Tibial nerve (tissue), 4 donors: Measurements from ENCODE around the gene KCNMA1. TPM values are rescaled to one million over a fixed set of nuclear protein-coding genes. Genes with fewer than 3 reads are reported as not detected.

Source experiments
- DNase-seq, 2 donors: peaks; one replicate each; pipeline ENCODE4 v3.0.0-alpha.2; 2019; ENCODE audit warnings: low spot score in 2 of 2
- H3K27ac ChIP-seq, 4 donors: fragments of 200-600 bp; sonication (generic) in 3 of 4; one replicate each; pipeline ENCODE4 v1.5.1; 2017 to 2019; ENCODE audit warnings: mild to moderate bottlenecking in 1 of 4
- H3K27me3 ChIP-seq, 2 donors: fragments of 200-600 bp; sonication (generic) in 1 of 2; one replicate each; pipeline versions ENCODE4 v1.5.1 to v1.6.0; 2017 to 2019
- H3K36me3 ChIP-seq, 3 donors: fragments of 200-600 bp; sonication (generic); one replicate each; pipeline ENCODE4 v1.5.1; 2018 to 2019
- H3K4me1 ChIP-seq, 4 donors: fragments of 200-600 bp; sonication (generic) in 3 of 4; one replicate each; pipeline ENCODE4 v1.5.1; 2017 to 2019
- H3K4me3 ChIP-seq, 4 donors: fragments of 200-600 bp; sonication (generic) in 3 of 4; one replicate each; pipeline ENCODE4 v1.5.1; 2017 to 2019; ENCODE audit warnings: mild to moderate bottlenecking in 1 of 4, moderate library complexity in 1 of 4
- H3K9me3 ChIP-seq, 4 donors: fragments of 200-600 bp; sonication (generic) in 3 of 4; one replicate each; pipeline ENCODE4 v1.5.1; 2017 to 2019
- CTCF ChIP-seq, 5 experiments: fragments of 200-600 bp in 3 of 5; fragments of 450-650 bp in 2 of 5; sonication (generic) in 3 of 5; IDR thresholded peaks; one replicate each; pipeline ENCODE4 v1.5.1; 2016 to 2019; ENCODE audit warnings: antibody characterized with exemption in 5 of 5, mild to moderate bottlenecking in 3 of 5, moderate library complexity in 2 of 5
- EP300 ChIP-seq, 2 donors: sonication (generic); formaldehyde crosslinking; IDR thresholded peaks; one replicate each; pipeline ENCODE4 v1.6.1; 2017; ENCODE audit warnings: antibody characterized with exemption in 2 of 2, mild to moderate bottlenecking in 1 of 2
- POLR2A ChIP-seq, 2 donors: fragments of 450-650 bp; IDR thresholded peaks; one replicate each; pipeline ENCODE4 v1.6.1; 2017; ENCODE audit warnings: antibody characterized with exemption in 2 of 2, mild to moderate bottlenecking in 2 of 2, moderate library complexity in 2 of 2
- WGBS, 2 donors: methylation state at CpG; one replicate each; pipeline ENCODE4 v1.1.5; 2018; 5-methylcytosine and 5-hydroxymethylcytosine counted together
- total RNA-seq, 4 donors: library from RNA; depleted of rRNA; stranded (reverse); fragments of >200 nt; gene quantifications; one replicate each; pipeline ENCODE4 v1.1.0, GENCODE V29; 2016

Gene KCNMA1
- total RNA-seq, 4 donors from 2014 or later, result 10.2 to 19.9 (median 13.7) TPM

DNA sequence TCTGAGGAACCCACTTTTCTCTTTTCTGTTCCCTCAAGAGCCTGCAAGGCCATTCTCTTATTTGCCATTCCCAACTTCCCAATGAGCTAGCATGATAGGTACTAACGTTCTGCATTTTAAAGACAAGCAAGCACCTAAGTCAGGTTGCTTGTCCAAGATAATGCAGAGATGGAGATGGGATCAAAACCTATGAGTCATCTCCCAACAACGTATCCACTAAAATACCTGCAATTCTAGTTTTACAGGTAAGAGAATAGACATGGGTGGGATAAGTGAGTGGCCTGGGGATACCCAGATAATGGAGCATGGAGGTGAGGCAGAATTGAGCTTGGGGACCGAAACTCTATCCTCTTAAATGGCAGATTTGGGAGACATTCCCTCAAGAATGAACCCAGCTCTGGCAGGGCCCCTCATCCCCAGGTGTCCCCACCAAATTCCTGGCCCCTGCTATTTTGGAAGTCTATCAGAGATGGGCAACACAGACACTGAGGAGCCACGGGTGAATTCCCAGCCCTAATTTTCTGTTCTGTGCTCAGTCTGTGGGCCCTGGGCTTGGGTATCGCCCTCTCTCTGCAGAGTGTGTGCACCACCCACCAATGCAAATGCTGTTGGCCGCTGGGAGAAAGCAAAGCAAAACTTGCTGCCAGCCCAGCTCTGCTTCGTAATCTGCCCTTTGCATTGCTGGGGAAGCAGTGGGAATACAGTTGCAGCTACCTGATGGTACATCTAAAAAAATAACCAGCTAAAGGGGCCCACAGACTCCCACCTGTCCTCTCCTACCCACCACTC is 98.3 kb downstream of the KCNMA1 start:
- Histone ChIP-seq H3K27ac (no peak overlapping the region), H3K4me3 (no peak overlapping the region), H3K9me3 (peaks cover 0 to 6% (median 0%) of the 10 kb centered on the region in 4 donors), H3K36me3 (no peaks in the 10 kb centered on the region), H3K4me1 (no peaks in the 10 kb centered on the region), H3K27me3 (no peaks in the 10 kb centered on the region)
- TF ChIP-seq CTCF (IDR thresholded peaks at IDR 0.05) (no peak), POLR2A (IDR thresholded peaks at IDR 0.05) (no peak), EP300 (IDR thresholded peaks at IDR 0.05) (no peak)
- 74 to 86% methylated on average over 7 of the region's 7 CpGs for WGBS, 2 donors
- no peak for DNase-seq

DNA sequence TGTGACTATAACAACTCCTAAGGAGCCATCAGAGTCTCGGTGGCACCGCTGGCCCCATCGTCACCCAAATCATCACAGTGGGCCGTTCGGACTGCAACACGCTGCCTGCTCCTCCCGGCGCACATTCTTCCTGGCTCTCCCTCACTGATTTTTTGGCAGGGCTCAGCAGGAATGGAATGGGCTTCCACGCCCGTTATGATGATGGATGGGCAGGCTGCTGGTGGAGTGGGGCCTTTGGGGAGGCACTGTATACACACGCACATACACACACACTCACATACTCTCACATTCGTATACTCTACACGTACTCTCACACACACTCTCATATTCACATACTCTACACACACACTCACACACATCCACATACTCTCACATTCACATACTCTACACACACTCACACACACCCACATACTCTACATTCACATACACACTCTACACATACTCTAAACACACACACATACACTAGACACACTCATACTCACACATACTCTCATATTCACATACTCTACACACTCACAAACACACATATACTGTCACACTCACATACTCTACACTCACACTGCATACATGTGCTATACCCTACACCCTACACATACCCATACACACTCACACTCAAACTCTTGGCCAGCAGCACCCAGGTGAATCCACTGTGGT is 99.8 kb downstream of the KCNMA1 start:
- 56% methylated on average over 13 of the region's 13 CpGs for WGBS, 2 donors
- DNase-seq, result no peak
- Histone ChIP-seq H3K4me1 (no peaks in the 10 kb centered on the region), H3K27me3 (no peaks in the 10 kb centered on the region), H3K9me3 (no peaks in the 10 kb centered on the region), H3K4me3 (no peak overlapping the region), H3K27ac (no peak overlapping the region), H3K36me3 (no peaks in the 10 kb centered on the region)
- TF ChIP-seq EP300 (IDR thresholded peaks at IDR 0.05) (no peak), CTCF (IDR thresholded peaks at IDR 0.05) (no peak)

DNA sequence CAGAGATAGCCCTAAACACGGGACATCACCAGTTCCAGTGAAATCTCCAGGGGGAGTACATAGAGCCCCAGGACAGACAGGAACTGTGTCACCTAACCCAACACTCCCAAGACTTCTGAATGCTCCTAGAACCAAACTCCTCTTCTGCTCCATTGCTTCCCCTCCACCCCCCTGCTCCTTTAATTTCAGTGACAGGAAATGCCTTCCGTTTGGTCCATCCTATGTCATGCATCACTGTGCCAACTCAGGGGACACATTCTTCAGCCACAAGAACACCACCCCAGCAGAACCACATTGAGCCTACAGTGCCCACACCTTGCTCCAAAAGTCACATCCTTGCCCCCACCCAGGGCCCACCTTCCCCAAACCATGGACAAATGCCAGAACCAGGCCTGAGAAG is 100.5 kb downstream of the KCNMA1 start:
- no peak for TF ChIP-seq CTCF (IDR thresholded peaks at IDR 0.05)
- TF ChIP-seq POLR2A (IDR thresholded peaks at IDR 0.05), result no peak
- no peaks in the 10 kb centered on the region for H3K36me3 ChIP-seq
- peaks cover 0 to 5% (median 0%) of the 10 kb centered on the region in 4 donors for H3K4me1 ChIP-seq
- DNase-seq, result no peak
- 69 to 79% methylated on average over 2 of the region's 2 CpGs for WGBS, 2 donors
- H3K27me3 ChIP-seq, result no peaks in the 10 kb centered on the region
- no peaks in the 10 kb centered on the region for H3K9me3 ChIP-seq
- no peak overlapping the region for H3K27ac ChIP-seq
- no peak overlapping the region for H3K4me3 ChIP-seq

DNA sequence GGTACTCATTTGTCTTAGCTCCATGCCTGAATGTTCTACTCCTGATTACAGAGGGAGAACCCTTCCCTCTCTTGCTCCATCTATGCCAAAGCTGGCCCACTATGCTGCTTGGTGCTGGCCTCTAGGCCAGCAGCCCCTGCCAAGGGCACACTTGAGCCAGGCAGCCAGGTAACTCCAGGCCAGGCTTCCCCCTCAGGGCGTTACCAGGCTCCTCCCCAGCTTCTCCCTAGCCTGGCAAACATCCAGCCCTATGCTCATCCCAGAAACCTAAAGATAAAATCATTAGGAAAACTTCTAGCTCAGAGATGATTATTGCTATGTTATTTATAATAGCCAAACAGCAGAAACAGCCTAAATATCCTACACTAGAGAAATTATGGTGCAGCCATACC is 103.7 kb downstream of the KCNMA1 start:
- peak overlapping the region in 1 of 4 donors; percentile 43 for H3K27ac ChIP-seq

More for the DNA sequence above, 103.7 kb downstream of the KCNMA1 start:
- Histone ChIP-seq H3K36me3 (no peaks in the 10 kb centered on the region), H3K27me3 (no peaks in the 10 kb centered on the region), H3K4me3 (no peak overlapping the region), H3K9me3 (no peaks in the 10 kb centered on the region), H3K4me1 (peaks cover 0 to 14% (median 10%) of the 10 kb centered on the region in 4 donors)
- WGBS, 2 donors, result 47 to 63% methylated on average over 1 of the region's 1 CpG
- no peak for TF ChIP-seq EP300 (IDR thresholded peaks at IDR 0.05)
- TF ChIP-seq POLR2A (IDR thresholded peaks at IDR 0.05), result no peak
- no peak for TF ChIP-seq CTCF (IDR thresholded peaks at IDR 0.05)
- no peak for DNase-seq
